Erythroblast (primary cell): ENCODE measurements around the gene ZNF277.

Experiments
- DNase-seq, 2 experiments: peaks; one replicate each; lab custom pipeline; 2025; lab: John Stamatoyannopoulos, UW
- POLR2A ChIP-seq: IDR thresholded peaks from 2 replicates; pipeline ENCODE4 v1.6.1; 2011; ENCODE audit warnings: mild to moderate bottlenecking, low read length

The ZNF277 gene

DNA sequence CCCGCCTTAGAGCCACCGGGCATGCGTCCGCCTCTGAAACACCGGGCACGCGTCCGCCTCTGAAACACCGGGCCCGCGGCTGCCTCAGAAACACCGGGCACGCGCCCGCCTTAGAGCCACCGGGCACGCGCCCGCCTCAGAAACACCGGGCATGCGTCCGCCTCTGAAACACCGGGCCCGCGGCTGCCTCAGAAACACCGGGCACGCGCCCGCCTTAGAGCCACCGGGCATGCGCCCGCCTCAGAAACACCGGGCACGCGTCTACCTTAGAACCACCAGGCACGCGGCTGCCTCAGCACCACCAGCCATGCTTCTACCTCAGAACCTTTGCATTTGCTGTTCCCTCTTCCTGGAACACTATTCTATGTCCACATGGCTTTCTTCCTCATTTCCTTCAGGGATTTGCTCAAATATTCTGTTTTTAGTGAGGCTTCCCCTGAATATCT lies 185.4 kb downstream of the ZNF277 start:
- peak; percentile 16 for TF ChIP-seq POLR2A
- peak; percentile 68 to 79 for DNase-seq
